ENCODE results near the gene PCDHGA9. TPM values are rescaled to one million over a fixed set of nuclear protein-coding genes. Genes with fewer than 3 reads are reported as not detected.

PCDHGA9 gene
- total RNA-seq, 1 donor from 2014 or later, result 2.3 TPM

DNA sequence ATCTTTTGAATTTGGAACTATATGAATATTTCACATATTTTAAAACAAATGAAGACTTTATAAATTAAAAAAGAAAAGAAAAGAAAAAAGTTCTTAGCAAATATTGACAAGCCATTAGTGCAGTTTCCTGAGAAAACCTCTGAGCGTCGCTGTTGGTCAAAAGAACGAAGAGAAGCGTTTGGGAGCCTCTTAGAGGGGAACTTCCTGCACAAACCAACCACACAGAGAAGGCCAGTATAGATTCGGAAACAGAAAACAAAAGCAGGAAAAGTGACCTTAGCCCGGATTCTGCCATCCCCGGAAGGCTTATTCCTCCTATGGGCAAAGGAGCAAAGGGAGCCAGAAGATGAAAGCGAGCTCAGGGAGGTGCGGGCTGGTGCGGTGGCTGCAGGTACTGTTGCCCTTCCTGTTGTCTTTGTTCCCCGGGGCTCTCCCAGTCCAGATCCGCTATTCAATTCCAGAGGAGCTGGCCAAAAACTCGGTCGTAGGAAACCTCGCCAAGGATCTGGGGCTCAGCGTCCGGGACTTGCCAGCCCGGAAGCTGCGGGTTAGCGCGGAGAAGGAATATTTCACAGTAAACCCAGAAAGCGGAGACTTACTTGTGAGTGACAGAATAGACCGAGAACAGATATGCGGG is 42.7 kb upstream of the PCDHGA9 start, which contains the start of gene PCDHGB2:
Gene PCDHGB2 (plus strand): TSS at position 205 of the 637 bp plus-strand sequence. CDS start 142 bp downstream, at position 347.
- Mint-ChIP-seq H3K27ac (no peak within 1 kb of the TSS), H3K4me3 (no peak within 1 kb of the TSS), H3K9me3 (peaks cover 60% of the 10 kb centered on the region), H3K4me1 (no peaks in the 10 kb centered on the region), H3K36me3 (peaks cover 17% of the 10 kb centered on the region), H3K27me3 (ENCODE audit: low read depth) (no peaks in the 10 kb centered on the region)
- TF ChIP-seq, protein P1, sequence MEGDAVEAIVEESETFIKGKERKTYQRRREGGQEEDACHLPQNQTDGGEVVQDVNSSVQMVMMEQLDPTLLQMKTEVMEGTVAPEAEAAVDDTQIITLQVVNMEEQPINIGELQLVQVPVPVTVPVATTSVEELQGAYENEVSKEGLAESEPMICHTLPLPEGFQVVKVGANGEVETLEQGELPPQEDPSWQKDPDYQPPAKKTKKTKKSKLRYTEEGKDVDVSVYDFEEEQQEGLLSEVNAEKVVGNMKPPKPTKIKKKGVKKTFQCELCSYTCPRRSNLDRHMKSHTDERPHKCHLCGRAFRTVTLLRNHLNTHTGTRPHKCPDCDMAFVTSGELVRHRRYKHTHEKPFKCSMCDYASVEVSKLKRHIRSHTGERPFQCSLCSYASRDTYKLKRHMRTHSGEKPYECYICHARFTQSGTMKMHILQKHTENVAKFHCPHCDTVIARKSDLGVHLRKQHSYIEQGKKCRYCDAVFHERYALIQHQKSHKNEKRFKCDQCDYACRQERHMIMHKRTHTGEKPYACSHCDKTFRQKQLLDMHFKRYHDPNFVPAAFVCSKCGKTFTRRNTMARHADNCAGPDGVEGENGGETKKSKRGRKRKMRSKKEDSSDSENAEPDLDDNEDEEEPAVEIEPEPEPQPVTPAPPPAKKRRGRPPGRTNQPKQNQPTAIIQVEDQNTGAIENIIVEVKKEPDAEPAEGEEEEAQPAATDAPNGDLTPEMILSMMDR (IDR thresholded peaks at IDR 0.05; ENCODE audit: unreplicated experiment), result no peak
- no peak for DNase-seq (ENCODE audit: low spot score in 2 of 2, unreplicated experiment in 2 of 2)

DNA sequence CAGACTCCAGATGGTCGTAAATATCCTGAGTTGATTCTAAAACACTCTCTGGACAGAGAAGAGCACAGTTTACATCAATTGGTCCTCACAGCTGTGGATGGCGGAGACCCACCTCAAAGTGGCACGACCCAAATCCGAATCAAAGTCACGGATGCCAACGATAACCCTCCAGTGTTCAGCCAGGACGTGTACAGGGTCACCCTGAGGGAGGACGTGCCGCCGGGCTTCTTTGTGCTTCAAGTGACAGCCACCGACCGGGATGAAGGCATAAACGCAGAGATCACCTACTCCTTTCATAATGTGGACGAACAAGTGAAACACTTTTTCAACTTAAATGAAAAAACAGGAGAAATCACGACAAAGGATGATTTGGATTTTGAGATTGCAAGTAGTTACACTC is 41.9 kb upstream of the PCDHGA9 start:
- peaks cover 63% of the 10 kb centered on the region for H3K9me3 Mint-ChIP-seq
- TF ChIP-seq, protein P1 (IDR thresholded peaks at IDR 0.05; ENCODE audit: unreplicated experiment), result no peak
- no peak overlapping the region for H3K27ac Mint-ChIP-seq
- no peak overlapping the region for H3K4me3 Mint-ChIP-seq
- DNase-seq (ENCODE audit: low spot score in 2 of 2, unreplicated experiment in 2 of 2), result no peak
- H3K36me3 Mint-ChIP-seq, result peaks cover 17% of the 10 kb centered on the region
- no peaks in the 10 kb centered on the region for H3K27me3 Mint-ChIP-seq (ENCODE audit: low read depth)
- H3K4me1 Mint-ChIP-seq, result no peaks in the 10 kb centered on the region

DNA sequence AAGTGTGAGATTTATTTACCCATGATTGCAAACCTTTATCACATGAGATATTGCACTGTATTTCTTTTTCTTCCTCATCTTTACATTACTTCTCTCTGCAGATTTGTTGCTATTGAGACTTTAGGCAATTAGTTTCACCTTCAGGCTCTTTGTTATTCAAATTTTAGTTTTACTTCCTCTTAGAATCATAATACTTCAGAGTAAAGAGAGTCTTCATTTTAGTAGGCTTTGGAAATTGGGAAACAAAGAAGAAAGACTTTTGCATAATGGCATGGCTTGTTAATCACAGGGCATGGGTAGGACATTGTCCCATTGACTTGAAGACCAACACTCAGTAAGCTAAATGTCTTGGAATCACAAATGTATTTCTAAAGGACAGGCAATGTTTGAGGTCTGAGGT is 39.9 kb upstream of the PCDHGA9 start:
- Mint-ChIP-seq H3K4me3 (no peak overlapping the region), H3K36me3 (peaks cover 16% of the 10 kb centered on the region), H3K4me1 (no peaks in the 10 kb centered on the region), H3K9me3 (peaks cover 55% of the 10 kb centered on the region), H3K27me3 (ENCODE audit: low read depth) (no peaks in the 10 kb centered on the region), H3K27ac (no peak overlapping the region)
- no peak for DNase-seq (ENCODE audit: low spot score in 2 of 2, unreplicated experiment in 2 of 2)
- TF ChIP-seq, protein P1 (IDR thresholded peaks at IDR 0.05; ENCODE audit: unreplicated experiment), result no peak

DNA sequence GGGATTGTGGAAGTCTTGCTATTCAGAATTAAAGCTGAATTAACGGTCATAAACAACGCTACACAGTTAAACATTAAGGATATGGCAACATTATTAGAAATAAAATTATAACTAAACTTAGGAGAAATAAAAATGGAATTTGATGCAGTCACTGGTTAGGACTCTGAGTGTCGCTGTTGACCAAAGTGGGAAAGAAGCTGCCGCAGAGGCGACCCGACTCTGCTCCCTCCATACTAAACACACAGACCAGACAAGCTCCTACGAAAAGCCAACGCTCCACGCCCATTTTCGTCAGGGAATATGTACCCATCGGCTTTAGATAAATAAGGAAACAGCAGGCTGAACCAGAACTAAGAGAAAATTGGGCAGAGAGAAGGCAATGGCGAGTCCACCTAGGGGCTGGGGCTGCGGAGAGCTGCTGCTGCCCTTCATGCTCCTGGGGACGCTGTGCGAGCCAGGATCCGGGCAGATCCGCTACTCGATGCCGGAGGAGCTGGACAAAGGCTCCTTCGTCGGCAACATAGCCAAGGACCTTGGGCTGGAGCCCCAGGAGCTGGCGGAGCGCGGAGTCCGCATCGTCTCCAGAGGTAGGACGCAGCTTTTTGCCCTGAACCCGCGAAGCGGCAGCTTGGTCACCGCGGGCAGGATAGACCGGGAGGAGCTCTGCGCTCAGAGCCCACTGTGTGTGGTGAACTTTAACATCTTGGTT is 38.5 kb upstream of the PCDHGA9 start, which contains the start of gene PCDHGA5:
Gene PCDHGA5 (plus strand): TSS at position 211 of the 709 bp plus-strand sequence. CDS start 169 bp downstream, at position 380.
- Mint-ChIP-seq H3K36me3 (peaks cover 14% of the 10 kb centered on the region), H3K9me3 (peaks cover 59% of the 10 kb centered on the region), H3K4me3 (no peak within 1 kb of the TSS), H3K27me3 (ENCODE audit: low read depth) (no peaks in the 10 kb centered on the region), H3K4me1 (no peaks in the 10 kb centered on the region), H3K27ac (no peak within 1 kb of the TSS)
- TF ChIP-seq, protein P1 (IDR thresholded peaks at IDR 0.05; ENCODE audit: unreplicated experiment), result no peak
- no peak for DNase-seq (ENCODE audit: low spot score in 2 of 2, unreplicated experiment in 2 of 2)

DNA sequence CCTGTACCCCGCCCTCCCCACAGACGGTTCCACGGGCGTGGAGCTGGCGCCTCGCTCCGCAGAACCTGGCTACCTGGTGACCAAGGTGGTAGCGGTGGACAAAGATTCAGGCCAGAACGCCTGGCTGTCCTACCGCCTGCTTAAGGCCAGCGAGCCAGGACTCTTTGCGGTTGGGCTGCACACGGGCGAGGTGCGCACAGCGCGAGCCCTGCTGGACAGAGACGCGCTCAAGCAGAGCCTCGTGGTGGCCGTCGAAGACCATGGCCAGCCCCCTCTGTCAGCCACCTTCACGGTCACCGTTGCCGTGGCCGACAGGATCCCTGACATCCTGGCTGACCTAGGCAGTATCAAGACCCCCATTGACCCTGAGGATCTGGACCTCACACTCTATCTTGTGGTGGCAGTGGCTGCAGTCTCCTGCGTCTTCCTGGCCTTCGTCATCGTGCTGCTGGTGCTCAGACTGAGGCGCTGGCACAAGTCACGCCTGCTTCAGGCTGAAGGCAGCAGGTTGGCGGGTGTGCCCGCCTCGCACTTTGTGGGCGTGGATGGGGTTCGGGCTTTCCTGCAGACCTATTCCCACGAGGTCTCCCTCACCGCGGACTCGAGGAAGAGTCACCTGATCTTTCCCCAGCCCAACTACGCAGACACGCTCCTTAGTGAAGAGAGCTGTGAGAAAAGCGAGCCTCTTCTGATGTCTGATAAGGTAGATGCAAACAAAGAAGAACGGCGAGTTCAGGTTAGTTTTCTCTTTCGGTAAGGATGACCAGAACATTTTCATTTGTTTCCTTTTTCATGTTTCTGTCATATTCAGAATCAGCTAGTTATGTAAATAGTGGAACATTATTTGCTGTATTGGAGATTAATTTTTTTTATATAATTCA is 36.3 kb upstream of the PCDHGA9 start:
- peaks cover 11% of the 10 kb centered on the region for H3K36me3 Mint-ChIP-seq
- no peaks in the 10 kb centered on the region for H3K27me3 Mint-ChIP-seq (ENCODE audit: low read depth)
- peaks cover 58% of the 10 kb centered on the region for H3K9me3 Mint-ChIP-seq
- H3K4me3 Mint-ChIP-seq, result no peak overlapping the region
- DNase-seq (ENCODE audit: low spot score in 2 of 2, unreplicated experiment in 2 of 2), result no peak
- TF ChIP-seq, protein P1 (IDR thresholded peaks at IDR 0.05; ENCODE audit: unreplicated experiment), result no peak
- no peaks in the 10 kb centered on the region for H3K4me1 Mint-ChIP-seq
- H3K27ac Mint-ChIP-seq, result no peak overlapping the region

Measured in mesothelial cell of epicardium (in vitro differentiated cells).